AG09309 (cell line): ENCODE measurements around the gene ADIPOR2.
"Not testable (repeated sequence)": the region's sequence is repeated elsewhere in the genome, so short reads cannot be mapped to it uniquely, and the experiment has no call there.

Source experiments
- DNase-seq: peaks from one replicate; pipeline ENCODE4 v3.0.0-alpha.2; 2010; ENCODE audit warnings: low read depth
- H3K4me3 ChIP-seq: 2 replicates; pipeline ENCODE4 v1.5.1; 2011; ENCODE audit warnings: mild to moderate bottlenecking, low read depth, low read length, moderate library complexity; ENCODE audit not compliant: control insufficient read depth
- CTCF ChIP-seq: IDR thresholded peaks from 2 replicates; pipeline ENCODE4 v1.5.1; 2011; ENCODE audit warnings: mild to moderate bottlenecking, low read depth, low read length, inconsistent platforms; ENCODE audit not compliant: insufficient read depth, control insufficient read depth; ENCODE audit errors: missing control alignments

Gene ADIPOR2

GRCh38 chr12:1680804-1681492 is 9.9 kb upstream of the ADIPOR2 start:
- no peak overlapping the region for H3K4me3 ChIP-seq
- no peak for DNase-seq
- no peak for TF ChIP-seq CTCF

- TF ChIP-seq CTCF = no peak
- no peak overlapping the region for H3K4me3 ChIP-seq
- no peak for DNase-seq
Measured at GRCh38 chr12:1681493-1681807, 9.4 kb upstream of the ADIPOR2 start.

- DNase-seq = no peak
- no peak for TF ChIP-seq CTCF
- no peak overlapping the region for H3K4me3 ChIP-seq
Measured at GRCh38 chr12:1688086-1688710, 2.7 kb upstream of the ADIPOR2 start.

- H3K4me3 ChIP-seq = peak overlapping the region; percentile 90
- DNase-seq = no peak
Measured at GRCh38 chr12:1691123-1692007, 495 bp downstream of the ADIPOR2 start.

GRCh38 chr12:1692226-1692625 is 1.4 kb downstream of the ADIPOR2 start:
- DNase-seq = no peak
- no peak for TF ChIP-seq CTCF
- peak overlapping the region; percentile 90 for H3K4me3 ChIP-seq

More at GRCh38 chr12:1691123-1692007, 495 bp downstream of the ADIPOR2 start:
- TF ChIP-seq CTCF = peak; percentile 6

- DNase-seq = no peak
- H3K4me3 ChIP-seq = no peak overlapping the region
- no peak for TF ChIP-seq CTCF
Measured at GRCh38 chr12:1692895-1693610, 2.2 kb downstream of the ADIPOR2 start.

GRCh38 chr12:1695097-1695496 is 4.2 kb downstream of the ADIPOR2 start:
- DNase-seq, H3K4me3 ChIP-seq: not testable (repeated sequence)
